ENCODE data around the gene CPSF3.

- TF ChIP-seq MED1 (CRISPR knock-in tag; IDR thresholded peaks at IDR 0.05), result no peak
- TF ChIP-seq, protein P1, sequence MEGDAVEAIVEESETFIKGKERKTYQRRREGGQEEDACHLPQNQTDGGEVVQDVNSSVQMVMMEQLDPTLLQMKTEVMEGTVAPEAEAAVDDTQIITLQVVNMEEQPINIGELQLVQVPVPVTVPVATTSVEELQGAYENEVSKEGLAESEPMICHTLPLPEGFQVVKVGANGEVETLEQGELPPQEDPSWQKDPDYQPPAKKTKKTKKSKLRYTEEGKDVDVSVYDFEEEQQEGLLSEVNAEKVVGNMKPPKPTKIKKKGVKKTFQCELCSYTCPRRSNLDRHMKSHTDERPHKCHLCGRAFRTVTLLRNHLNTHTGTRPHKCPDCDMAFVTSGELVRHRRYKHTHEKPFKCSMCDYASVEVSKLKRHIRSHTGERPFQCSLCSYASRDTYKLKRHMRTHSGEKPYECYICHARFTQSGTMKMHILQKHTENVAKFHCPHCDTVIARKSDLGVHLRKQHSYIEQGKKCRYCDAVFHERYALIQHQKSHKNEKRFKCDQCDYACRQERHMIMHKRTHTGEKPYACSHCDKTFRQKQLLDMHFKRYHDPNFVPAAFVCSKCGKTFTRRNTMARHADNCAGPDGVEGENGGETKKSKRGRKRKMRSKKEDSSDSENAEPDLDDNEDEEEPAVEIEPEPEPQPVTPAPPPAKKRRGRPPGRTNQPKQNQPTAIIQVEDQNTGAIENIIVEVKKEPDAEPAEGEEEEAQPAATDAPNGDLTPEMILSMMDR (CRISPR knock-in tag; IDR thresholded peaks at IDR 0.05), result no peak
- no peak for TF ChIP-seq FOXK2 (IDR thresholded peaks at IDR 0.05)
- TF ChIP-seq HNF4A (CRISPR knock-in tag; IDR thresholded peaks at IDR 0.05), result peak; percentile 67
- no peak for TF ChIP-seq EZH2 (conservative IDR thresholded peaks at IDR 0.05; ENCODE audit: low read depth, low read length)
- TF ChIP-seq, protein P2, sequence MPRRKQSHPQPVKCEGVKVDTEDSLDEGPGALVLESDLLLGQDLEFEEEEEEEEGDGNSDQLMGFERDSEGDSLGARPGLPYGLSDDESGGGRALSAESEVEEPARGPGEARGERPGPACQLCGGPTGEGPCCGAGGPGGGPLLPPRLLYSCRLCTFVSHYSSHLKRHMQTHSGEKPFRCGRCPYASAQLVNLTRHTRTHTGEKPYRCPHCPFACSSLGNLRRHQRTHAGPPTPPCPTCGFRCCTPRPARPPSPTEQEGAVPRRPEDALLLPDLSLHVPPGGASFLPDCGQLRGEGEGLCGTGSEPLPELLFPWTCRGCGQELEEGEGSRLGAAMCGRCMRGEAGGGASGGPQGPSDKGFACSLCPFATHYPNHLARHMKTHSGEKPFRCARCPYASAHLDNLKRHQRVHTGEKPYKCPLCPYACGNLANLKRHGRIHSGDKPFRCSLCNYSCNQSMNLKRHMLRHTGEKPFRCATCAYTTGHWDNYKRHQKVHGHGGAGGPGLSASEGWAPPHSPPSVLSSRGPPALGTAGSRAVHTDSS (CRISPR knock-in tag; conservative IDR thresholded peaks at IDR 0.05), result no peak
- peak; percentile 54; the same call in 1 of the 2 replicates for TF ChIP-seq ARID5B (CRISPR knock-in tag; IDR thresholded peaks at IDR 0.05)
- no peak for TF ChIP-seq BHLHE40 (IDR thresholded peaks at IDR 0.05; ENCODE audit: low read length)
- TF ChIP-seq RBFOX2 (IDR thresholded peaks at IDR 0.05; ENCODE audit: low read depth, low read length), result no peak
- no peak for TF ChIP-seq ZNF547 (CRISPR knock-in tag; IDR thresholded peaks at IDR 0.05)
- TF ChIP-seq ZNF709 (CRISPR knock-in tag; IDR thresholded peaks at IDR 0.05), result no peak
Observed at GRCh38 chr2:9465170-9465569, 41.7 kb downstream of the CPSF3 start.
